GM19193 (cell line): ENCODE results near the gene GGT6.

Experiments used
- POLR2A ChIP-seq: IDR thresholded peaks from 4 replicates; pipeline ENCODE4 v1.6.1; 2011; ENCODE audit not compliant: insufficient read depth, insufficient read length; ENCODE audit errors: extremely low read depth

Gene GGT6

DNA sequence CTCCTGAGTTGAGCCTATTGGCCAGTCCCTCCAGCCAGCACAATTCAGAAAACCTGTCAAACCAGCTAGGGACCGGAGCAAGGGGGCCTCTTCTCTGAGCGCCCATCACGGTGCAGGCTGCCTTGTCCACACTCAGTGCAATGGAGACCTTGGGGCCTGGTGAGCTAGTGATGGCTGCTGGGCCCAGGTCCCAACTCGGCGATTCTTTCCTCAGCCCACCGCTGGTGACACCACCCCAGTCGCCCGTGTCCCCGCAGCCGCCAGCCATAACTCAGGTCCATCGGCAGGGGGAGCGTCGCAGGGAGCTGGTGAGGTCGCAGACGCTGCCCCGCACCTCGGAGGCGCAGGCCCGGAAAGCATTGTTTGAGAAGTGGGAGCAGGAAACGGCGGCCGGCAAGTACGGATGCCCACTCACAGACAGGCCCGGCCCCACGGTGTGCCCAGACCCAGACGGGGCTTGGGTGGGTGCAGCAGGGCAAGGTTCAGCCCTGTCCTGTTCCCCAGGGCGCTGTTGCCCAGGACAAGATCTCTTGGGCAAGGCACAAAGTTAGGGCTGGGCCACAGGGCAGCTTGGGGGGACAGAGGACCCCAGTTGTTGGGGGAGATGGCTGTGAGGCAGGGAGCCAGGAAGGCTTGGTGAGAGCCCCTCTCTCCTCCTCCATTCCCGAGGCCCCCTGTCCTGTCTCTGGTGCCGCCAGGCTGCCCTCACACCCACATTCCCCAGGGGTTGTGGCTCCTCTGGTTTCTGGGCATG, 34.7 kb upstream of the GGT6 start:
- TF ChIP-seq POLR2A, result no peak

DNA sequence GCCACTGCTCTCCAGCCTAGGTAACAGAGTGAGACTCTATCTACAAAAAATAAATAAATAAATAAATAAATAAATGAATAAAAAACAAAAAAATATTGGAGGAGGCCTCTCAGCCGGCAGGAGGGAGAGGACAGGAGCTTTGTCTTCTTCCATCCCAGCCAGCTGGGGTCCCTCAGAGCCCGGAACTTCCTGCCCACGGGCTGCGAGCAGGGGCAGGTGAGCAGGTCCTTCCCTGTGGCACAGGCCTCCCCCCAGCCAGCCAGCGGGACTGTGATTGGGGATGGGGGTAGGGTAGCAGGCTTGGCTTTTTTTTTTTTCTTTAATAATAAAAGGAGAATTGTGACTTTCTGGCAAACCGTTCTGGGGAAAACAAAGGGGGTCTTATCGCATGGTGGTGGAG, 34.0 kb upstream of the GGT6 start:
- no peak for TF ChIP-seq POLR2A

DNA sequence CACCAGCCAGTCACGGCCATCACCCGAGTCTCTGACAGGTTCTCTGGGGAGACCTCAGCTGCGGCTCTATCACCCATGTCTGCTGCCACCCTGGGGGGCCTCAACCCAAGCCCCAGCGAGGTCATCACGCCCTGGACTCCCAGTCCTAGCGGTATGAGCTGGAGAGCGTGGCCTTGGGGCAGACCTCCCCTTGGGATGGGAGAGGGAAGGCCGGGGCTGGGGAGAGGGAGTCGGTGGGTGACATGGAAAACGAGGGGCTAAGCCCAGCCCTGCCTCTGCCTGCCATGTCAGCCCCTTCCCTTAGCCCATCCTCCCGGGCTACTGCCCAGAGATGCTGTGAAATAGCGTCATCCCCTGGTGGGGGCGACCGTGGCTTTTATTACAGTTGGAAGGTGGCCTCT, 32.6 kb upstream of the GGT6 start:
- no peak for TF ChIP-seq POLR2A

DNA sequence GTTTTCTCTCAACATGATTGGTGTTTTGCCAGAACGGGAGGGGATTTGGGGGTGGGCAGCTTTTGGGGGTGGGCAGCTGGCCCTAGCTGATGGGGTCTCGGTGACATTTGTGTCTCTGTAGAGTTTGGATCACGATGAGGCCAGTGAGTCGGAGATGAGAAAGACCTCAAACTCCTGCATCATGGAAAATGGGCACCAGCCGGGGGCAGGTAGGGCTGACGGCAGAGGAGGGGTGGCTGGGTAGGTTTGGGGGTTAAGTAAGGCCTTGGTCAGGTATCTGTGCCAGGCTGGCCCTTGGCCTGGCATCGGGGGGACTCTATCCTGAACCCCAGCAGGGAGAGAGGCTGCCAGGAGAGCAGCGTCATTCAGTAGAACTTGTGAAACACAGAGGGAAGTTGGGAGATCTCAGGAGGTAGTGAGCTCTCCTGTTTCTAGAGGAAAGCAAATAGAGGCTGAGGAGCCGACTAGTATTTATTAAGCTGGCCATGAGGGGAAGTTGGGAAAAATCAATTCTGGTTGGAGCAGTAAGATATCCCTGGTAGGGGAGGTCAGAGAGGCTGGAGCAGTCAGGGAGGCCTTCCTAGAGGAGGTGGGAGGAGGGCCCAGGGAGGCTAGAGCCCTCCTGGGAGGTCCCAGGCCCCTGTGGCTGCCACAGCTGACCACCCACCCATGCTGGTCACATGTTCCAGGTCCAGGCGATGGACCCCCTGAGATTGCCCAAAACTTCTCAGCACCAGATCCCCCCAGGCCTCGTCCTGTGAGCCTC, 32.0 kb upstream of the GGT6 start:
- no peak for TF ChIP-seq POLR2A

DNA sequence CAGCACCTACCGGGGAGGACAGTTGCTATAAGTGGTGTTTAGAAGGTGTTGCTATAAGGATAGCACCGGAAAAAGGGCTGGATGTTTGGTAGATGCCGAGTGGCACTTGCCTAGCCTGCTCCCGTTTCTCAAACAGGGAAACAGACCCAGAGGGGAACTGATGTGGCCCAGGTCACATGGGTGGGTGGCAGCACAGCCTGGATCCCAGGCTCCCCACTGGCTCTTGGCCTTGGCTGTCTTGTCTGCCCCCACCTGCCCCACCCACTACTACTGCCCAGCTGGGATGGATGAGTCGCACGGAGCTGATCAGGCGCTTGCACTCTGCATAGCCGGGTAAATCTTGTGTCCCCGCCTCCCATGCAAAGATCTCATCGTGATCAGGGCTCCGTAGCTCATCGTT, 31.2 kb upstream of the GGT6 start:
- no peak for TF ChIP-seq POLR2A

DNA sequence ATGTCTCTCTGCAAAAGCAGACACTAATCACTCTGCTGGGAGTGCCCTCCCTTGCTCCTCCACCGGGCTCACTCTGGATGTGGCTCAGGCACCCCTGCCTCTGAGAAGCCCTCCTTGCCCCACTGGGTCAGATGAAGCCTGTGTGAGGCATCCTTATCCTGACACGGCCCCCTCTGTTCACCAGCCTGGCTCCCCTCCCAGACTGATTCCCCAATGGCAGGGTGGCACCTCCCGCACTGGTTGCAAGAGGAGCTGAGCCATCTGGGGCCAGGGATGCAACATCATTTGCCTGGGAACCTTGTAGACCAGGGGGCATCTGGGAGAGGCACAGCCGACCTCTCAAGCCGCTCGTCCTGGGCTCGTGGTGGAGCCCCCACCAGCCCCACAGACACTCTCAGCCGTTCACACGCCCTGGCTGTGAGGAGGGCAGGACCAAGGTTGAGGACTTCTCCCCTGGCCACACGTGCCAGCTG, 30.6 kb upstream of the GGT6 start:
- TF ChIP-seq POLR2A, result no peak

DNA sequence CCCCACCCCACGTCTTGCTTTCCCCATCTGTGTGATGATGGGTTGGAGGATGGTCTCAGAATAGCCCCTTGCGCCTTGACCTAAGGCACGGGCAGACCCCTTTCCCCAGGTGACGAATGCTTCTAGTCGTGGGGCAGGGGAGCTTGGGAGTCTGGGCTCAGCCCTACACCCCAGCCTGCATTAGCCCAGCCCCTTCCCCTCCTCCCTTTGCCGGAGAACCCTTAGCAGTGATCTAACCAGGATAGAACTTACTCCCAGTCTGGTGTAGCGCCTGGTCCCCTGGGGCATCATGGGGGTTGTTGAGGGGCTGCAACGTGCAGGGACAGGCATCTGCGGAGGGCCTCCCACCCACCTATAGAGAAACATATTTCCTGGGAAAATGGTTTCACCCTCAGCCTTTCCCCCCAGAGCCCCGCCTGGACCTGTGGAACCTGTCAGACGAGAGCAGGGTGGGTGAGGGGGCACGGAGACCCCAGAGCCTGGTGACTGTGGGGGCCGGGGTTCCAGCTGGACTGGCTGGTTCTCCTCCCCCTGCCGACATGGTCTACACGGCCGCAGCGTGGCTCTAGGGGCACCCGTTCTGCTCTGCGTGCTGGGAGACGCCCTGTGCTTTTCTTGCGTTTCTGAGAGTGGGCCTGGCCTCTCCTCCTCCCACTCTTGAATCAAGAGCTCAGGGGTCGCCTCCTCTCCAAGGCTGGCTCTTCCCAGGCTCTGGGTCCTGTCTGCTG, 28.7 kb upstream of the GGT6 start:
- no peak for TF ChIP-seq POLR2A

DNA sequence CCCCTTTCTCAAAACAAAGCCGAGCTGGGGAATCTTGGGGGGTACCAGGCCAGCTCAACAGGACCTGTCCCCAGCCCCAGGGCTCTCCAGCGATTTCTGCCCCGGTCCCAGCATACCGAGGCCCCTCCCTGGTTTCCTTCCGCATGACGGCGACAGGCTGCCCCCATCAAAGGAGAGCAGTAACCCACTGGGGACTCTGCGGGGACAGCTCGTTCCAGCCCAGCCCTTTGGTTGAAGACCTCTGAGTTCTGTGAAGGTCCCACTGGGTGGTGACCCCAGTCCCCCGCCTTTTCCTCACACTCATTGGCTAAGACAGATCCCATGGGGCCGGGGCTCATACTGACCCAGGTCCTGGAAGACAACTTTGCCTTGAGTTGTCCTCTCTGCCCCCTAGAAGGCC, 28.0 kb upstream of the GGT6 start:
- TF ChIP-seq POLR2A, result no peak

DNA sequence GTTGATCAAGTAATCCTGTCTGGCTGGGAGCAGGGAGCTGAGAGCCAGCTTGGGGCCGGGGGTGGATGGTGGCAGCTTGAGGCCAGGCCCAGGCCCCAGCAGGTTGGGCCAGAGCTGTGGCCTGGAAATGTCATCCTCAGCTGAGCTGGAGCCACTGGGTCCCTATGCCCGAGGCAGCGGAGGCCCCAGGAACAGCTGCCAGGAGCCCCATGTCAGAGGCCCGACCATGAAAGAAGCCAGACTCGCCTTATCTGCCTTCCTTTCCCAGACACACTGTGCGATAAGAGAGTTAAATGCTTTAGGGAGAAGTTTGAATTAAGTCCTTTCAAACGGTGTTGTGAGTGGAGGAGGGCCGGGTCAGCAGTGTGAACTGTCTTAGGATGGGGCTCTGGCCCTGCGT, 27.4 kb upstream of the GGT6 start:
- TF ChIP-seq POLR2A, result no peak

DNA sequence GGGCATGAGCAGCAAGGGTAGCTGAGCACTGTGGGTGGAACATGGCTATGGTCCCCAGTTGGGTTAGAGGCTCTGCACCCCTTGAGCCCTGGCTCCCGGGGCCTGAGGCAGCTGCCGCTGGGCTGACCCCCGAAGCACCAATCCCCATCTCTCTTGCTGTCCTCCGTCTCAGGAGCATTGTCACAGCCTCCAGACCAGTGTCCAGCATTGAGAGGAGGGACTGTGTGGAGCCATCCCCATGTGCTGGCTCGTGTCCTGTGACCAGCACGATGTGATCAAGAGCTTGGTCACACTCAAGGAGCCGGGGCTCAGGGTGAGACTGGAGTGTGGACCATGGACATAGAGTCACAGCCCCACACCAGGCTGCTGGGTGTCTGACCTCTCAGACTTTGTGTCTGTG, 26.8 kb upstream of the GGT6 start:
- TF ChIP-seq POLR2A, result no peak

DNA sequence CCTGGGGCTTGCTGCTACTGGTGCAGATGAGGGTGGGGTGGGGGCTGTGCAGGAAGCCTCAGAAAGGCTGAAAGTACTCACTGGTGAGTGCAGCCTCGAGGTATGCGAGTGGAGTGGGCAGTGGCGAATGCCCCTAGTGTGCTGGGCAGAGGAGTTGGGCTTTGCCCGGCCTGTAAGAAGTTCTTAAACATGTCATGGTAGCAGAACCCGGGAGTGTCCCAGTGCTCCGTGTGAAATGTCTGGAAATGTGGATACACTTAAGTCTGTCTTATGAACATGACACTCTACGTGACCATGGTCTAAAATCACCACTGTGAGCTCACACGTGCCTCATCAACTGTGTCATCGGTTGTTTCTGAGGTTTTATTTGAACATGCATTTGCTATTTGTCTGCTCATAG, 25.7 kb upstream of the GGT6 start:
- no peak for TF ChIP-seq POLR2A

DNA sequence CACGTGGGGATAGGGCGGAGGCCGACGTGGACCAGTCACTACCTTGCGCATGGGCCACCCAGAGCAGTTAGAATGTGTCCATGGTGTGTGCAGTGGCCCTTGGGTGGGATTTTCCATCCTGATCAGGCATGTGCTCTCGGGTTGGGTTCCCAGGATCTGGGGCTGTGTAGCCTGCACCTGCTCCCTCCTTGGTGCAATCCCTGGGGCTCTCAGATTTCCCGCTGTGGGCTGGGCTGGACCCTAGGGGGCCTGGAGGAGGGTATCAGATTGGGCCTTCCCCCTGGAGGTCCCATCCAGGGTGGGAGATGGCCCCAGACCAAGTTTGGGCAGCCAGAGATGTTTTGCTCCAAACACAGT, 25.2 kb upstream of the GGT6 start:
- TF ChIP-seq POLR2A, result no peak

DNA sequence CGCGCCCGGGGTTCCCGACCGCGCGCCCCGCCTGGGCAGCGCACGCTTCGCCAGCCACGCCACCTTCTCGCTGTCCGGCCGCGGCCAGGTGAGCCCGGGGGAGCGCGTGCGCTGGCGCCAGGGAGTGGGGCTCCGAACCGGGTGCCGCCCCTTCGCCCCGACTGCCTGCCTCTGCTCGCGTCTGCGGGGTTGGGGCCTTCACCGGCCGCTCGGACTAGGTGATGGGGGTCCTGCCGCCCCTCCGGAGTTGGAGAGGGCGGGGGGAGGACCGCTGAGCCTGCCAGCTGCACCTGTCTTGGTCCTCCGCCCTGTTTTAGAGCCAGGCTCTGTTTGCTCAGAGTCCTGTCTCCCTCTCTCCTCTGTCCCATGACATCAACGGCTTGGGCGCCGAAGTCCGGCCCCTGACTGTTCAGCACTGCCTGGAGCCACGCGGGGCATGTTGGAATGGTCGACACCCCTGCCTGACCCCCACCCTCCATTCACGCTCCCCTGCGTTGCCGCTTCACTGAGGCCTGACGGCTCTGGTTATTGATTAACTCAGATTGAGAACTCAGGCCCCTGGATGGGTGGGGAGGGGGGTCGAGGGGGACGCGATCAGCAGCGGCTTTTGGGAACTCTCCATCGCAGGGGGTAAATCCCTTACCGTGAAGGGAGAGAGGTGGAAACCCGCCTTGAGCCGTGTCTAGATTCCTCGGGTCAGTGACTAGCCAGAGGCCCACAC, 24.7 kb upstream of the GGT6 start:
- TF ChIP-seq POLR2A, result no peak

DNA sequence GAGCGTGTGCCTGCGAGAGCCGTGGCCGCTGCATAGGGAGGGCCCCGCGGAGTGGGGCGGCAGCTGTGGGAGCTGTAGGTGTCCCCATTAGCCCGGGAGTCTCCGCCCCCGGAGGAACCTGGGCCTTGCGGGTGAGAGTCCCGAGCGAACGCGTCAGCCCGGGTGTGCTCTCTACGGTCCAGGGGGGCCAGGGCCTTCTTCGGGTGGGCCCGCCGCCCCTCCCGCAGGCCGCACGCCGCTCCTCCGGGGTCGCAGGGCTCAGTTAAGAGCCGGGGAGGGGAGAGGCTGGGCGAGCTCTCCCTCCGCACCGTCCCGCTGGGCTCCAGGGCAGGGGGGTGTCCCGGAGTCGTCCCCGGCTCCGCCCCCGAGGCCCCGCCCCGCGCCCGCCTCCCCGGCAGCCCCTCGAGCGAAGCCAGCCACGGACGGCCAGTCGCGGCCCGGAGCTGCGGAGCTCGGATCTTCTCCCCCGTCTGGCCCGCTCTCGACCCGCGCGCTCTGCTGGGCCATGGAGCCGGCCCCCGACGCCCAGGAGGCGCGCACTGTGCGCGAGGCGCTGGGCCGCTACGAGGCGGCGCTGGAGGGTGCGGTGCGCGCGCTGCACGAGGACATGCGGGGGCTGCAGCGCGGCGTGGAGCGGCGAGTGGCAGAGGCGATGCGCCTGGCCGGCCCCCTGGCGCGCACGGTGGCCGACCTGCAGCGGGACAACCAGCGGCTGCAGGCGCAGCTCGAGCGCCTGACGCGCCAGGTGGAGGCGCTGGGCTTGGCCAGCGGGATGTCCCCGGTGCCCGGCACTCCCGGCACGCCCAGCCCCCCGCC, 23.9 kb upstream of the GGT6 start, which contains the start of gene SMTNL2:
Gene SMTNL2, plus strand, starts transcription at position 429 of the 816 bp plus-strand sequence. Its CDS starts 77 bp downstream, at position 506.
- TF ChIP-seq POLR2A, result no peak
